GM21526 (cell line): Measurements from ENCODE around the gene CDC27.
"Not testable (repeated sequence)": the region's sequence is repeated elsewhere in the genome, so short reads cannot be mapped to it uniquely, and the experiment has no call there.

Experiments used
- ATAC-seq: cut with Tn5 transposase; IDR thresholded peaks from one replicate; pipeline ENCODE4 v1.9.1; 2021; ENCODE audit warnings: moderate library complexity; ENCODE audit not compliant: unreplicated experiment, low FRiP score

CDC27 gene

DNA sequence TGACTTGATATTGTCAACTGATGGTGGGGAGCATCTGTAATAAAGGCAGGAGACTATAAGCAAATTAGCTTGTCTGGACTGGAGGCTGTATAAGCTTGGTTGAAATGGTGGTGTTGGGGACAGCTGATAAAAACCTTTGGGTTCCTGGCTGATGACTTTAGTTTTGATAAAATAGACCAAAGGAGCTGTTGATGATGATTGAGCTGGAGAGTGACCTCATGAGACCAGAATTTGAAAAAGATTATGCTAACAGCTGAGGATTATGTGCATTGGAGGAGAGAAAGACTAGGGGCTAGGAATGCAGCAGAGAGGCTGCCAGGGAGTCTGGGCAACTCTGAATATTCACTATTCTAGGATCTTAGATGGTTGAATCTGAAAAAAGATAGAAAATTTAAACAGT, 8.7 kb upstream of the CDC27 start:
- ATAC-seq: no peak

DNA sequence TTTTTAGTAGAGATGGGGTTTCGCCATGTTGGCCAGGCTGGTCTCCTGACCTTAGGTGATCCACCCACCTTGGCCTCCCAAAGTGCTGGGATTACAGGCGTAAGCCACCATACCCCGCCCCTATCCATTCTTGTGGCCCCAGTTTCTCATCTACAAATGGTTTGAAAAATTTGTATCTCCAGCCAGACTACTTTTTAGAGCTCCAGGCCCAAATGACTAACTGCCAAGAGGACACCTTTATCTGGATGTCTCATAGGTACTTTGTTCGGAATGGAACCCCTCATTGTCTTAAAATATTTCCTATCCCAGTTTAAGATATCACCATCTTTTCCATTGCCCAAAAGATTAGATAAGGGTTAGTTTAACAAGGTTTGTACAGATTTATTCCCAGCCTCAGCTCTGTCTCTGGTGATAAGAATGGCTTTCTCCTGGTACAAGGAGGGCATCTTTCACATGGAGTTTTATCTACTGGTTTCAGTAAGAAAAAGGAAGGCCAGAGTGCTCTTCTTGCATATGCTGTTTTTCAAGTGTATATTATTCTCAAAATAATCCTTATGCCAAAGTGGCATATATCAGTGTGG, 4.9 kb upstream of the CDC27 start:
- ATAC-seq: no peak

DNA sequence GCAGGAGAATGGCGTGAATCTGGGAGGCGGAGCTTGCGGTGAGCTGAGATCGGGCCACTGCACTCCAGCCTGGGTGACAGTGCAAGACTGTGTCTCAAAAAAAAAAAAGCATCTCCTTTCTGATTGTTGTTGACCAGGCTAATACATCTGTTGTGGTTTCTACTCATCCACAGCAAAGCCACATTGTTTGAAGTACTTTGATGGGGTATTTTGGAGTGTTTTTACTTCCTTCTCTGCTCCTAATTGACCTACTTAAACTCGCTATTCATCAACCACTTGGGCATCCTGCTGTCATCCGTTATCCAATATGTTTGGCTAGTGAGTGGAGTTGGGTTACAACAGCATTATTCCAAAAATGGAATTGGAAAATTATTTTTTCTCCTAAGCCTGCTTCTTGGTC, 3.5 kb upstream of the CDC27 start:
- ATAC-seq: no peak

DNA sequence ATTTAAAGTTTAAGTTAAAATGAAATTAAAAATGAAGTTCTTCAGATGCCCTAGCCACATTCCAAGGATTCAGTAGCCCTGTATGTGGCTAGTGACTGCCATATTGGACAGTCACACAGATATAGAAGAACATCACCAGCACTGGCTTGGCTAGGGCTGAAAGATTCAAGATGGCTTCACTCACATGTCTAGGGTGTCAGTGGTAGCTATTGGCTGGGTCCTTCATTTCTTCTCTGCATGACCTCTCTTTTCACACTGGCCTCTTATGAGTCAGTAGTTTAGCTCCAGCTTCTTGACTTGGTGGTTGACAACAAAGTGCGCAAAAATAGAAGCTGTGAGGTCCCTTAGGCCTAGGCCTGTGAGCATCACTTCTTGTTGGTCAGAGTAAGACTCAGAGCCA, 1.7 kb upstream of the CDC27 start:
- no peak for ATAC-seq

DNA sequence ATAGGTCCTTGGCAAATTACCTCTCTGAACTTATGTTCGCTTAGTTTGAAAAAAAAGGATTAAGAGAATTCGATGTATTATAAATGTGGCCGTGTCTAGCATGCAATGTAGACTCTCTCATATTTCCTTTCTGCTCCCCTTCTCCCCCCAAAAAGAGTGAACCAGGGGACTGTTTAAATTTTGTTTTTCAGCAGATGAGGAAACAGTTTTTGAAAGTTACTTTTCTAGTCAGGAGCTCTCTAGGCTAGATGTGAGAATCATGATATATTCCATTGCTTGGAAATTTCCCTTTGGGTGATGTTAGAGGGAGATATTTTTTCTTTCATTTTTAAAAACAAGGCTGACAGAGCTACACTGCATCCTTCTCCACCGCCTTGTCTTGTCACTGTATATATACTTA, 1.1 kb upstream of the CDC27 start:
- ATAC-seq: no peak

DNA sequence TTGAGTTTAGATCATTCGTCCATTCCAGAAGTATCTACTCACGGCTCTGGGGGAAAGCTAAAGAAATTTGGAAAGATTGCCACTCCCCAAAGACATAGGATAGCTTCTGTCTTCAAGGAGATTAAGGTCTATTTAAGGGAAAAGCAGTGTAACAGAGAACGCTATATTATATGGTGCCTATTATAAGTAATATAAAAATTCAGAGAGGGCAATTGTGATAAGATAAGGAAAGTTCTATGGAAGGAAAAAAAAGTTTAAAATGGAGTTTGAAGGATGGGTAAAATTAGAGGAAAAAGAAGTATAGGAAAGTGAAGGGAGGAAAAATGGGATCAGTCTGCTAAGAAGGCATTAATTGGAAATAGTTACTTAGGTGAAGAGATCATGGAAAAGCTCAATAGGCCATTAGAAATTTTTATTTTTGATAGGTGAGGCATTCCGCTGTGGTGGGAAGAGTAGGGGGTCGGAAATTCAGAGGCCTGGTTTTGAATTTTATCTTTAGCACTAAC, 690 bp upstream of the CDC27 start:
- no peak for ATAC-seq

DNA sequence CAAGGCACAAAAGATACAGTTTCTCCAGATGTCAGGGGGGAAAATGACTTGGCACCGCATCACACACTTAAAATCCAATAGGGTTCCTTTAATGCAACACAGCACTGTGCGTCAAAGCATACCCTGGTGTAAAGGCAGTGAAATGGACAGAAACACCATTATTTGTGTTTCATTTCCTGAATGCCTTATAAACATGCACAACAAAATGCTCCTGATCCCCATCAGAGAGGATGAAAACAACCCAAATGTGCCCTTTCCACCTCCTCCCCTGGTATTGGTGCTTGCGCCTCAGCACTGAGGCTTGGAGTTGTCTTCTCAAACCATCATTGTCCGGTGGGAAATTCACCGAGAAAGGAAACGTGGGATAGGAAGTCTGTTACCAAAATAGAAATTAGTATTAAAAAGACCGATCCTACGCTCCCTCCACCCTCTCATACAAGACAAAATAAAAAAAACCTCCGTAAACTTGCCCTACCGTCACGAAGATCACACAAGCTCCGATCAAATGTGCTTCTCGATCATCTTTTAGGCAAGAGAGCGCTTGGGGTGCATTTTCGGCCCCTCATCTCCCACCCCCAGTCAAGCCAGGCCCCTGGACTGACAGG, 722 bp downstream of the CDC27 start:
- ATAC-seq: no peak

DNA sequence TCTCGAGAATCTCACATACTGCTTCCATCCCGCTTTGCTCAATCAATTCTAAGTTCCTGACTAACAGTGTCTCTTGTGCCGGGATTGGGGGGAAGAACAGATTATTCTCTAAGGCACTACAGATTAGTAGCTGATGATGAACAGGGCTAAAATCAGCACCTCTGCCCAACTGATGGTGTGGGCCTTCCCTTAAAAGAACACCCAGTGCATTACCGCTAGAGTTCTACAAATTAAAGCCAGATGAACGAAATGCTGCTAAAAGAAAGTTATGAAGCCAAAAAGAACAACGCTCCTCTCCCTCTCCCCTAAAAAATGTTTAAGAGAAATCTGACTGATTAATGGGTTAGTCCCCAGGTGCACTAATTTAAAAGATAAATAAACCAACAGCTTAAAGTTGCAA, 4.4 kb downstream of the CDC27 start:
- no peak for ATAC-seq

DNA sequence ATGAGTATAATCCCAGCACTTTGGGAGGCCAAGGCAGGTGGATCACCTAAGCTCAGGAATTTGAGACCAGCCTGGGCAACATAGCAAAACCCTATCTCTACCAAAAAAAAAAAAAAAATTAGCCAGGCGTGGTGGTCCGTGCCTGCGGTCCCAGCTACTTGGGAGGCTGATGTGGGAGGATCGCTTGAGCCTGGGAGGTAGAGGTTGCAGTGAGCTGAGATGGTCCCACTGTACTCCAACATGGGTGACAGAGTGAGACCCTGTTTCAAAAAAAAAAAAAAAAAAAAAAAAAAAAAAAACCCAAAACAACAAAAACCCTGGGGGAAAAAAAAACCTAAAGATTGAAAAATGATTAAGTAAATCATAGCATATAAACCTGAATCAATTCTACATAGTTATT, 8.1 kb downstream of the CDC27 start:
- ATAC-seq: not testable (repeated sequence)

DNA sequence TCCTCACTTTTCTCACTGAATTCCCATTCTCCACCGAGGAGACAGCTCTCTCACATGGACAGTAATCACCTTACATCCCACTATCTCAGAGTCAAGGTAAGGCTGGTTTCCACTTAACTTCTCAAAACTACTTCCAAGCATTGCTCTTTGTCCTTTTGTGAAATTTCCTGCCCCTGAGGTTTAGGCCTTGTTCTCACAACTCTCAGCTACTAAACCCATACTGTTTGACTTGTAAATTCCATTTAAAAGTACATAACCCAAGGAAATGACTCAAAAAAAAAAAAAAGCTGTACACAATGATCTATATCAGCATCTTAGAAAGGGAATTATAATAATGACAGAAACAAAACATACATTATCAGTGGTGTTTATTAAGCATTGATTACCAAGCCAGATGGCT, 8.8 kb downstream of the CDC27 start:
- ATAC-seq: no peak

DNA sequence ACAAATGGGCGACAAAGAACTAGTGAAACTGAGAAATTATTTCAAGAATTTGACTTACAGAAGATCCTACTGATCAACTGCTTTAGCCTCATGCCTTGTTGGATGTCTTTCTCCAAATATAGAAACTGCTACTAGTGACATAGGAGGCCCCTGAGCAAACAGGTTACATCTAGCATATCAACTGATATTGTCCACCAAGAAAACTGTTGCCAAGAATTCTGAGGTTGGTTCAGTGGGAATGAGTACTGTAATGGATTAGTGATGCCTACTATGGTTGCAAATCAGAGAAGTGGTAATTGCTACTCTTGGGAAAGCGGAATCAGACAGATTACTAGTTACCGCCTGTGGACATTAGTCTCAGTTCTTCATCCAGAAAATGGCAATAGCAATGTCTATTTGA, 10.0 kb downstream of the CDC27 start:
- ATAC-seq: no peak

DNA sequence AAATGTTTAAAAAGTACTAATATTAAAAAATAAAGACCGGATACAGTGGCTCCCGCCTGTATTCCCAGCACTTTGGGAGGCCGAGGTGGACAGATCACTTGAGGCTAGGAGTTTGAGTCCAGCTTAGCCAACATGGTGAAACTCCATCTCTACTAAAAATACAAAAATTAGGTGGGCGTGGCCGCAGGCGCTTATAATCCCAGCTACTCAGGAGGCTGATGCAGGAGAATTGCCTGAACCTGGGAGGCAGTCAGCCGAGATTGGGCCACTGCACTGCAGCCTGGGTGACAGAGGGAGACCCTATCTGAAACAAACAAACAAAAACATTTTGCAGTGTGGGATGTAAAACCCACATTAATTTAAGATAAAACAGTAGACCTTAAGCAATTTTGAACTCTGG, 11.8 kb downstream of the CDC27 start:
- no peak for ATAC-seq

DNA sequence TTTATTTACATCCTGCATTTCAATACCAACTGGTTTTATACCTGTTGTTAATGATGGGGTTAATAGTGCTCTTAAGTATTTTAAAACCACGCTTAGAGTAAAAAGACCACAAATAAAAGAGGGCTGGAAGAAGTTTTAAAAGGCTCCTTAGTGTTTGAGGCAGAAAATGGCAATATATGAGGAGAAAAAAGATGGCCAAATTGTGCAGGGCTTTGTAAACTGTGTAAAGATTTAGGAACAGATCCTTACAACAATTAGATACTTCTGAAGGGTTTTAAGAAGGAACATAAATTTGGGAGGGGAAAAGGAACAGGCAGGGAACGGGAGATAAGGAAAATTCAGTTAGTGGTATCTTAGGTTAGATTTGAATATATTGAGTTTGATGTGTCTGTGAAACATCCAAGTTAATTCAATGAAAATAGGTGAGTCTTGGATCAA, 12.7 kb downstream of the CDC27 start:
- ATAC-seq: no peak

DNA sequence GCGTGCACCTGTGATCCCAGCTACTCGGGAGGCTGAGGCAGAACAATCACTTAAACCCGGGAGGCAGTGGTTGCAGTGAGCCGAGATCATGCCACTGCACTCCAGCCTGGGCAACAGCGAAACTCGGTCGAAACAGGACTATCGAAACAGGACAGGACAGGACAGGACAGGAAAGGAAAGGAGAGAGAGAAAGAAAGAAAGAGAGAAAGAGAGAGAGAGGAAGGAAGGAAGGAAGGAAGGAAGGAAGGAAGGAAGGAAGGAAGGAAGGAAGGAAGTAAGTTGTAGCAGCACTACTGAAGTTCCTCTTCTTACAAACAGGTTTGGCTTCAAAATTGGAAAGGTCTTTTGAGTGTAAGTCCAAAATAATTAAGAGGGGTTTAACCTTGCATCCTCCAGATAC, 14.3 kb downstream of the CDC27 start:
- not testable (repeated sequence) for ATAC-seq

DNA sequence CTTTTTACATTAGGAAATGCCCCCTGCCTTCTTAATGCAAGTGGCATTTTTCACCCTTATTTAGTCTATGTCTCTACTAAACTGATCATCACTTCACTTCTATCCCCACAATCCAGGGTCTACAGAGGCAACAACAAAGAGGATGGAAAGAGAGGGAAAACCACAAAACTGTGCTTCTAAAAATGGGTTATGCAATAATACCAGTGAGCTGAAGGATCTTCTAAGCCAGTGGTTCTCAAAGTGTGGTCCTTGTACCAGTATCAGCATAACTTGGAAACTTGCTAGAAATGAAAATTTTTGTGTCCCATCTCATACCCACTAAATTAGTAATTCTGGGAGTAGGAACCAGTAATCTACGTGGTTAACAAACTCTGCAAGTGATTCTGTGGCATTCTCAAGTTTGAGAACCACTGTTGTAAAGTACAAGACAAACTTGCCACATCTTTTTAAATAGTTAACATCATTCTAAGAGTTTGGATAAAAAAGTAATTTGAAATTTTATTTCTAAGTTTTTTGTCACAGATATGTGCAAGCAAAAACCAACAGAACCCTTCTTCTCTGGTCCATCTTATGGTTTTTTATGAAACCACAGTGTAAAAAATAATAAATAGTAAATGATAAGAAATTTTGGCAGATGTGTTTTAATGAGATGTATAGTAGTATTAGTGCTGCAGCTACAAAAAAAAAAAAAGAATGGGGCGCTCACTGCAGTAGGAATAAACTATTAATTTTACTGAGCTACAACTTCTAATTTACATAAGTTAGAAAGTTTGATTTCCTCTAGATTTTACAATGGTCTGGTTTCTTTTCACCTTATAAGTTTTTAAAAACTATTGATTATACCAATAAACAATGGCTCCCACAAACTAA, 16.2 kb downstream of the CDC27 start:
- no peak for ATAC-seq

DNA sequence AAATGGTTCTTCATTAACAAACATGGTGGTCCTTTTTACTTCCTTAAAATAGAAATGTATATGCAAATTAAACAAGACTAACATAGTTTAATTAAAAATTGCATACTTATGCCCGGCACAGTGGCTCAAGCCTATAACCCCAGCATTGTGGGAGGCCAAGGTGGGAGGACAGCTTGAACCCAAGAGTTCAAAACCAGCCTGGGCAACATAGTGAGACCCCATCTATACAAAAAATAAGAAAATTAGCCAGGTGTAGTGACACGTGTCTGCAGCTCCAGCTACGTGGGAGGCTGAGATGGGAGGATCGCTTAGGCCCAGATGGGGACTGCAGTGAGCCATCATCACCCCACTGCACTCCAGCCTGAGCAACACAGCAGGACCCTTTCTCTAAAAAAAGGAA, 18.4 kb downstream of the CDC27 start:
- no peak for ATAC-seq

DNA sequence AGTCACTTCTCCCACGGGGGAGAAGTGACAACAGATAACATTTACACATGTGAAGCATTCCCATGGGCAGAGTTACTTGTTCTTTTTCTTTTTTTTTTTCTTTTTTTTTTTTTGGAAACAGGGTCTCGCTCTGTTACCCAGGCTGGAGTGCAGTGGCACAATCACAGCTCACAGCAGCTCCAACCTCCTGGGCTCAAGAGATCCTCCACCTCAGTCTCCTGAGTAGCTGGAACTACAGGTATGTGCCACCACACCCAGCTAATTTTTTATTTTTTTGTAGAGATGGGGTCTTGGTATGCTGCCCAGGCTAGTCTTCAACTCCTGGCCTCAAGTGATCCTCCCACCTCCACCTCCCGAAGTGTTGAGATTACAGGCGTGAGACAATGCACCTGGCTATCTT, 20.2 kb downstream of the CDC27 start:
- ATAC-seq: not testable (repeated sequence)

DNA sequence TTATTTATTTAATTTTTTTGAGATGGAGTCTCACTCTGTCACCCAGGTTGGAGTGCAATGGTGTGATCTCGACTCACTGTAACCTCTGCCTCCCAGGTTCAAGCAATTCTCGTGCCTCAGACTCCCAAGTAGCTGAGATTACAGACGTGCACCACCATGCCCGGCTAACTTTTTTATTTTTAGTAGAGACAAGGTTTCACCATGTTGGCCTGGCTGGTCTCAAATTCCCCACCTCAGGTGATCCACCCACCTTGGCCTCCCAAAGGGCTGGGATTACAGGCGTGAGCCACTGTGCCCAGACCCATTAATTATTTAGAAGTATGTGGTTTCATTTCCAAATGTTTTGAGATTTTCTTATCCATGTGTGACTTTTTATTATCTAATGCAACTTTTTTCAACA, 22.2 kb downstream of the CDC27 start:
- ATAC-seq: not testable (repeated sequence)

DNA sequence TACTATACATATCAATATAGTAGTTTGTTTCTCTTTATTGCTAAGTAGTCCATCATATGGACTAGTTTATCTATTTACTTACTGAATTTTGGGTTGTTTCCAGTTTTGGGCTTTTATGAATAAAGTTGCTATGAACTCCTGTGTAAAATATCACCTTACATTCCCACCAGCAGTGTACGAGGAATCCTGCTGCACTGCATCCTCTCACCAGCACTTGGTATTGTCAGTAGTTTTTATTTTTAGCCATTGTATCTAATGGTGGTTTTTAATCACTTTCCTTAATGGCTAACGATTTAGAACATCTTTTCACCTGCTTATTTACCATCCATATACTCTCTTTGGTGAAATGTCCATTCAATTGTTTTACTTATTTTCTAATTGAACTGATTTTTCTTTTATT, 24.0 kb downstream of the CDC27 start:
- no peak for ATAC-seq

DNA sequence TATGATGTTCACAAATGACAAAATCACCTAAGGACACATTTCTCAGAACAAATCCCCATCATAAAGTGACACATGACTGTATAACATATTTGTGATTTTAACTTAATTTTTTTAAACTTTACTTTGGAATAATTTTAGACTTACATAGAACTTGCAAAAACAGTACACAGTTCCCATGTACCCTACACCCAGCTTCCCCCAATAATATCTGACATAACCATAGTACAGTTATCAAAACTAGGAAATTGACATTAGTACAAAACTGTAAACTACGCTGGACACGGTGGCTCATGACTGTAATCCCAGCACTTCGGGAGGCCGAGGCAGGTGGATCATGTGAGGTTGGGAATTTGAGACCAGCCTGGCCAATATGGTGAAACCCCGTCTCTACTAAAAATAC, 24.8 kb downstream of the CDC27 start:
- no peak for ATAC-seq

DNA sequence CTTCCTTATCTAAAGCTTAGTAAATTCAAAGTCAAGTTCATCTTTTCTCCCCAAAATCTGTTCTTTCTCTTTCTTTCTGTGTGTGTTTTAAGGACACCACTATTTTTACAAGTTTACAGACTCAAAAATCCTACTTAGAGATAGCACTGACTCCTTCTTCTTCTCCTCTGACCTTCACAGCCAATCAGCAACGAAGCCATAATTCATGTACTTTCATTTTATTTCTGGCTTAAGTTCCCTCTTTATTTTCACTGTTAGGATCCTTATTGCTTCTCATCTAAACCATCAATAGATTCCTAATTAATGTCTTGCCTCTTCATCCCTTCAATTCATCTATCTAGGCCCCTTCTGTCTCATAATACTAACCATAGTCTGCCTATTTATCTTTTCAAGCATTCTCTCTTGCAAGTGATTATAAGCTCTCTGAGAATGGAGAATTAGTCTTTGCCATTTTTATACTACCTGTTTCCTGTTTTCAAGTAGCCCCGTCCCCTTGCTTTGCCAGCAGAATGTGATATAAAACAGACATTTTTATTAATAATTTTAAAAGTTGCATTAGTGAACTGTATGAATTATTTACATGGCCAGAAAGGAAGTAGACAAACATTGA, 27.0 kb downstream of the CDC27 start:
- no peak for ATAC-seq
